Lung microvascular endothelial cell (primary cell): Measurements from ENCODE around the gene PLA2G2D. TPM values are rescaled to one million over a fixed set of nuclear protein-coding genes. Genes with fewer than 3 reads are reported as not detected.
"Not testable (repeated sequence)": the region's sequence is repeated elsewhere in the genome, so short reads cannot be mapped to it uniquely, and the experiment has no call there.

ENCODE experiments used
- DNase-seq, 2 donors: peaks; one replicate each; pipeline versions ENCODE4 v3.0.0 to v3.0.0-alpha.2; 2010; ENCODE audit warnings: low read depth in 2 of 2
- total RNA-seq: library from RNA; depleted of rRNA; stranded (reverse); fragments of >200 nt; gene quantifications from 2 replicates; pipeline ENCODE4 v1.2.1, GENCODE V29; 2014

PLA2G2D gene
- total RNA-seq, 1 donor from 2014 or later, result not detected

- no peak for DNase-seq
Observed at GRCh38 chr1:20143318-20143717, 24.0 kb upstream of the PLA2G2D start.

- DNase-seq, result no peak
Observed at GRCh38 chr1:20142001-20142710, 22.8 kb upstream of the PLA2G2D start.

- DNase-seq, result no peak
Observed at GRCh38 chr1:20141466-20141865, 22.1 kb upstream of the PLA2G2D start.

GRCh38 chr1:20141001-20141400 lies 21.7 kb upstream of the PLA2G2D start:
- DNase-seq, result no peak

- DNase-seq, result no peak
Observed at GRCh38 chr1:20139776-20140612, 20.7 kb upstream of the PLA2G2D start.

GRCh38 chr1:20138961-20139550 lies 19.7 kb upstream of the PLA2G2D start, which contains the start of gene PLA2G2F:
TSS of gene PLA2G2F (plus strand) at chr1:20139323. CDS start at chr1:20139428, 105 bp downstream.
- no peak for DNase-seq

- DNase-seq, result no peak
Observed at GRCh38 chr1:20138346-20138745, 19.0 kb upstream of the PLA2G2D start.

- no peak for DNase-seq
Observed at GRCh38 chr1:20137604-20138003, 18.3 kb upstream of the PLA2G2D start.

GRCh38 chr1:20137055-20137454 lies 17.7 kb upstream of the PLA2G2D start:
- no peak for DNase-seq

- no peak for DNase-seq
Observed at GRCh38 chr1:20136249-20136648, 16.9 kb upstream of the PLA2G2D start.

- no peak for DNase-seq
Observed at GRCh38 chr1:20134995-20135394, 15.7 kb upstream of the PLA2G2D start.

- not testable (repeated sequence) for DNase-seq
Observed at GRCh38 chr1:20130518-20130917, 11.2 kb upstream of the PLA2G2D start.

- no peak for DNase-seq
Observed at GRCh38 chr1:20126806-20127440, 7.6 kb upstream of the PLA2G2D start.

- no peak for DNase-seq
Observed at GRCh38 chr1:20126041-20126805, 6.9 kb upstream of the PLA2G2D start.

- DNase-seq, result no peak
Observed at GRCh38 chr1:20125100-20125499, 5.8 kb upstream of the PLA2G2D start.

- peak; percentile 49 to 80 for DNase-seq
Observed at GRCh38 chr1:20124456-20125057, 5.2 kb upstream of the PLA2G2D start.

- peak in 1 of 2 donors; percentile 15 for DNase-seq
Observed at GRCh38 chr1:20123722-20124455, 4.6 kb upstream of the PLA2G2D start.

GRCh38 chr1:20120796-20121195 lies 1.5 kb upstream of the PLA2G2D start:
- no peak for DNase-seq

GRCh38 chr1:20117236-20117635 lies 2.1 kb downstream of the PLA2G2D start:
- DNase-seq, result no peak

- DNase-seq, result no peak
Observed at GRCh38 chr1:20115916-20116315, 3.4 kb downstream of the PLA2G2D start.
